GM12891 (cell line): ENCODE data around the gene PRKN.

Source experiments
- POLR2A ChIP-seq: IDR thresholded peaks from 2 replicates; pipeline ENCODE4 v1.6.1; 2011; ENCODE audit warnings: low read depth, low read length, control low read depth
- POLR2AphosphoS5 ChIP-seq: IDR thresholded peaks from 2 replicates; pipeline ENCODE4 v1.6.1; 2011; ENCODE audit warnings: low read depth, low read length, control low read depth
- SPI1 ChIP-seq: IDR thresholded peaks from 2 replicates; pipeline ENCODE4 v1.6.1; 2011; ENCODE audit warnings: low read depth, low read length, control low read depth
- TAF1 ChIP-seq: IDR thresholded peaks from 2 replicates; pipeline ENCODE4 v1.6.1; 2011; ENCODE audit warnings: low read depth, low read length, control low read depth

- TF ChIP-seq SPI1 (no peak), POLR2A (no peak), POLR2AphosphoS5 (no peak), TAF1 (no peak)
Measured at GRCh38 chr6:161710698-161711097, 1016.9 kb downstream of the PRKN start.
